ENCODE measurements around the gene SLC37A1.

DNA sequence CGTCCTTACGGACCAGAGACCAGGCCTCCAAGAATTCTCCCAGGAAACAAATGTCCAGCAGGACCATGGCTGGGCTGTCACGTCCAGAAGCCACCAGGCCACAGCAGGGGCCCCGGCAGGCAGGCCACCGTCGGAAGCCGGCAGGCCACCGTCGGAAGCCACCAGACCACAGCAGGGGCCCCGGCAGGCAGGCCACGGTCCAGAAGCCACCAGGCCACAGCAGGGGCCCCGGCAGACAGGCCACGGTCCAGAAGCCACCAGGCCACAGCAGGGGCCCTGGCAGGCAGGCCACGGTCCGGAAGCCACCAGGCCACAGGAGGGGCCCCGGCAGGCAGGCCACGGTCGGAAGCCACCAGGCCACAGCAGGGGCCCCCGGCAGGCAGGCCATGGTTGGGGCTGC lies 72.8 kb downstream of the SLC37A1 start:
- TF ChIP-seq, protein P1, sequence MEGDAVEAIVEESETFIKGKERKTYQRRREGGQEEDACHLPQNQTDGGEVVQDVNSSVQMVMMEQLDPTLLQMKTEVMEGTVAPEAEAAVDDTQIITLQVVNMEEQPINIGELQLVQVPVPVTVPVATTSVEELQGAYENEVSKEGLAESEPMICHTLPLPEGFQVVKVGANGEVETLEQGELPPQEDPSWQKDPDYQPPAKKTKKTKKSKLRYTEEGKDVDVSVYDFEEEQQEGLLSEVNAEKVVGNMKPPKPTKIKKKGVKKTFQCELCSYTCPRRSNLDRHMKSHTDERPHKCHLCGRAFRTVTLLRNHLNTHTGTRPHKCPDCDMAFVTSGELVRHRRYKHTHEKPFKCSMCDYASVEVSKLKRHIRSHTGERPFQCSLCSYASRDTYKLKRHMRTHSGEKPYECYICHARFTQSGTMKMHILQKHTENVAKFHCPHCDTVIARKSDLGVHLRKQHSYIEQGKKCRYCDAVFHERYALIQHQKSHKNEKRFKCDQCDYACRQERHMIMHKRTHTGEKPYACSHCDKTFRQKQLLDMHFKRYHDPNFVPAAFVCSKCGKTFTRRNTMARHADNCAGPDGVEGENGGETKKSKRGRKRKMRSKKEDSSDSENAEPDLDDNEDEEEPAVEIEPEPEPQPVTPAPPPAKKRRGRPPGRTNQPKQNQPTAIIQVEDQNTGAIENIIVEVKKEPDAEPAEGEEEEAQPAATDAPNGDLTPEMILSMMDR (conservative IDR thresholded peaks at IDR 0.05), result no peak
- no peak for TF ChIP-seq ZFX (IDR thresholded peaks at IDR 0.05)

All from C4-2B (cell line).